HG03565 (cell line): ENCODE results near the gene HIPK1.

Experiments
- ATAC-seq: cut with Tn5 transposase; IDR thresholded peaks from one replicate; pipeline ENCODE4 v1.9.1; 2021; ENCODE audit warnings: mild to moderate bottlenecking, moderate library complexity; ENCODE audit not compliant: unreplicated experiment

The HIPK1 gene

DNA sequence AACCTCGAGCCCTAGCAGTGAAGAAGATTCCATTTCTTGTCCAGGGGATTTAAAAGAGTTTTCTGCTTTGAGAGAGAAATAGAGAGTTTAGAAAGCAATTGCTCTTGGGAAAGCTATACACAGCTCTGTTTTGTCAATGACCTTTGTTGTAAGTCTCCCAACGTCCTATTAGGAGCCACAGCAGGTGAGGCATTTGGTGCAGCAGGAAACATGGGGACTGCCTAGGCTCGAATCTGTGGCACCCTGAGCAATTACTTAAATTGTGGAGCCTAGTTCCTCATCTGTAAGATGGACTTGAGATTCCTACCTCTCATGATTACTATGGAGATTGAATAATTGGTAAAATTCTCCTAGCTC lies 15.8 kb upstream of the HIPK1 start:
- no peak for ATAC-seq

DNA sequence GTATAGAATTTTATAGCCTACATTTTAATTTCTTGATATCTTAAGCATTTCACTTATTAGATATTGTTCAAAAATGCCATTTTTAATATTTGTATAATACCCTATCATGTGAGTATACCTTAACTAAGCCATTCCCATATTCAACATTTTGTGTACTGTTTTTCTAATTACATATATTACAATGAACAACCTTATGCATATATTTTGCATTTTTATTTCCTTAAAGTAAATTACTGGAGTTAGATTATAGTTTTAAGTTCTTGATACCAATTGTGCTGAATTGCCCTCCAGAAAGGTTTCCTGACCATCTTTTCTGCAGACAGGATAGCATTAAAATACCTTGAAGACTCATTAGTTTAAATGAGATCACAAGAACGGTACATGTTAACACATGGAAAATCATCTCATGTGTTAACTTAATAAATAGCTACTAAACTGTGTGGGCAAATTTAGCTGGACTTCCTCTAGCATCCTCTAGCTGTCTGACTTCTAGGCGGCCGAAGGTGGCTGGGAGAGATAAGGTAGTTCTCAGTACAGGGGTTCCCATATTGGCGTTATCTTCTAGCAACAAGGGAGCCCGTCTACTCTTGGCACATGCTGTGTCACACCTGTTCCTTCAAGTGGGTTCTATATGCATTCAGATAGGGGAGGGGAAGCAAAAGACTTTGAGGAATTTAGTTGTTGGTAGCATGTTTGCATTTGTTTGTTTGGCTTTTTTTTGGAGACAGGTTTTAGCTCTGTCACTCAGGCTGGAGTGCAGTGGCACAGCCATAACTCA lies 15.0 kb upstream of the HIPK1 start:
- ATAC-seq, result no peak

DNA sequence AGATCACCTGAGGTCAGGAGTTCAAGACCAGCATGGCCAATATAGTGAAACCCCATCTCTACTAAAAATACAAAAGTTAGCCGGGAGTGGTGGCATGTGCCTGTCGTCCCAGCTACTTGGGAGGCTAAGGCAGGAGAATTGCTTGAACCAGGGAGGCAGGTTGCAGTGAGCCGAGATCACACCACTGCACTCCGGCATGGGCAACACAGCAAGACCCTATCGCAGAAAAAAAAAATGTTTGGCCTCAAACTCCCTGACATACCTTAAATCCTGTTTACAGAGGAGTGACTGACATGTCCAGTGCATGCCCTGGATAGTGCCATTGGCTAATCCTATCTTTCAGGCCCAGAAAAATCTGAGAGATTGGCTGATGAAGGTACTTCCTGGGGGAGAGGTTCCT lies 12.2 kb upstream of the HIPK1 start:
- no peak for ATAC-seq

DNA sequence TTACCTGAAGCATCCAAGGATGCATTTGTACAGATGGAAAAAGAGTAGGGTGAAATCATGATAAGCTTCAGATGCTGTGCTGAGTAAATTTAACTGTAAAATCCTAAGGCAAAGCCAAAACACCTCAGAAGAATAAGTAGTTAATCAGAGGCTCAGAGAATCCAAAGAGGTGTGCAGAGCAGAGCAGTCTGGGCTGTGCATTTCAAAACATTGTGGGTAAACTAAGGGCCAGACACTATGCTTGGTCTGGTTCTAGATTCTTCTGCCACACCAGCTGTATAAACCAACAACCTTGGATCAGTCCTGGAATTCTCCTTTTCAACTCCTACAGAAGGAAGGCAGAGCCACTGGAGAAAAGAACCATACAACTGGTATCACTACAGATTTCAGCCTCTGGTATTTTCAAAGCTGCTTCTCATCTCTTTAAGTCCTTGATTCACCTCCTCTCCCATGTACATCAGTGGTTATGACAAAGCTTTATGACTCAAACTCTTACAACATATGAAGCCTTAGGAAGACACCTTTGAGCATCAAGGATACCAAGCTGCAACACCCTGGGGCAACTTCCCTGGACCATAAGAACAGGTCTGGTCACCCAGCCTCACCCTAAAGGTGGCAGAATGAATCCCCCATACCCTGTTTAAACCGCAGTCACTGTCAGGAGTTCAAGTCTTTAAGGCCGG lies 11.6 kb upstream of the HIPK1 start:
- ATAC-seq, result no peak

DNA sequence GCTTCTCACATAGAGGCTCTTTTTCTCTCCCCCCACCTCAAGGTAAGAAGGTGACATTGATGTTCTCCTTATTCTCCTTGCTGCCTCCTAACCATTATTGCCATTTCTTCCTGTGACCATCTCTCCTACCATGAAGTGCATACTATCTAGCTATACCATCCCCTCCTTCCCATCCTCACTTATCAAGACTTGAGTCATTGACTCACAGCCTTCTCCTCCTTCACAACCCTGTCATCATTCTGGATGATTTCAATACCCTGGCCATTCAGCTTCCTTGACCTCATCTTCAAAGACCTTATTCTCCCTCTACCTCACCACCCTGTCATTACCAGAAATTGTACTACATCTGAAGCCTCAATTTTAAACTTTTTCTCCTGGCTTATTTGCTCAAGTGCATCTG lies 10.9 kb upstream of the HIPK1 start:
- ATAC-seq, result no peak

DNA sequence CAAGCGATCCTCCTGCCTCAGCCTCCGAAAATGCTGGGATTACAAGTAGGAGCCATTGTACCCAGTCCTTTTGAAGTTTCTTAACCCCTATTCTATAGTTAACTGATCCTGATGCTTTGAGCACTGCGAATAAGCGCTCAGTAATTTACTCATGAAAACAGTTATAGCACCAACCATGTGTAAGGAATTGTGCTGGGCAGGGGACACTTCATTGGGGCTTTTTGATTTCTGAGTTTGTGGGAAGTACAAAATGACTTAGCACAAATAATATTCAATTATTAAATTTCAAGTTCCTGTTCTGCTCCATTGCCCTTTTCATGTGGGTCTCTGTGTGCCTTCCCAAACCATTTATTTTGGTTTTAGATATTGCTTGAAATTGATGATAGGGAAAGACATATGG lies 6.2 kb upstream of the HIPK1 start:
- ATAC-seq, result no peak

DNA sequence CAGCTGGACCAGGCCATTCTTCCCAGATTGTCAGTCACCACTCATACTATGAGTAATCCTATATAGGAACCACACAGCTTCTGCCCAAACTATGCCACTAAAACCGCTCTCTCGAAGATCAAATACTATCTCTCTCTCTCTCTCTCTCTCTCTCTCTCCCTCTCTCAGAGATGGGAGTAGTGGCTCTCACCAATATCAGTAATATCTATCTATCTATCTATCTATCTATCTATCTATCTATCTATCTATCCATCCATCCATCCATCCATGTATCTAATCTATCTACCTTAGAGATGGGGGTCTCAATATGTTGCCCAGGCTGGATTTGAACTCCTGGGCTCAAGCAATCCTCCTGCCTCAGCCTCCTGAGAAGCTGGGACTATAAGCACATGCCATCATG lies 4.7 kb upstream of the HIPK1 start:
- ATAC-seq, result no peak

DNA sequence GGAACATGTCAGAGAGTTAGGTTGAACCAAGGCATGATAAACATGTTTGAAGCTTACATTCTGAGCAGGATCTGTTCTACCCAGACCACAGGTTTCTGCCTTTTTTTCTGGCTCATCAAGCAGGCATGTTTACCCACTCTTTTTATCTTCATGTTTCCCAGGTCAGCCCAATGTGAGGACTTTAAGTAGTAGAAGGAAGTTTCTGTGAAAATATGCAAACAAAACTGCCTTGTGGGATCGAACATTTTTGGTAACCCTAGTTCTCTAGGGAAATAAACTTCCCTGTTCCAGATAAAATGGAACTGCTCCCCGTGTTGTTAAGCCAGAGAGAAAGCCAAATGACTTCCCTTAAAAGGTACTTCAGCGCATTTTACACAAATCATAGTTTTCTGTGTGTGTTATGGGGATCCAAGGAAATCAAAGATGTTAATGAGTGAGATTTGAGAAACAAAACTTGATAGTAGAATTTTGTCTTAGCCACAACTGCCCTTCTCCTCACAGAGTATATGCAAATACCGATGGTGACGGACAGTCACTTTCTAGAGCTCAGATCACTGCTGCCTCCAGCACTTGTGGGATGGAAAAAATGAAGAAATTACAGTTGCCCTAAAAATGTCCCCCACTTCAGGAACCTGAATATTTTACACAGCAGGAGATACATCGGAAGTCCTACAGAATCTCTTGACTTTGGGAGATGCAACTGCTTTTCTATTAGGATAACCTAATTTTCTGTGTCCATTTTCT lies 765 bp upstream of the HIPK1 start:
- peak; percentile 28 for ATAC-seq

DNA sequence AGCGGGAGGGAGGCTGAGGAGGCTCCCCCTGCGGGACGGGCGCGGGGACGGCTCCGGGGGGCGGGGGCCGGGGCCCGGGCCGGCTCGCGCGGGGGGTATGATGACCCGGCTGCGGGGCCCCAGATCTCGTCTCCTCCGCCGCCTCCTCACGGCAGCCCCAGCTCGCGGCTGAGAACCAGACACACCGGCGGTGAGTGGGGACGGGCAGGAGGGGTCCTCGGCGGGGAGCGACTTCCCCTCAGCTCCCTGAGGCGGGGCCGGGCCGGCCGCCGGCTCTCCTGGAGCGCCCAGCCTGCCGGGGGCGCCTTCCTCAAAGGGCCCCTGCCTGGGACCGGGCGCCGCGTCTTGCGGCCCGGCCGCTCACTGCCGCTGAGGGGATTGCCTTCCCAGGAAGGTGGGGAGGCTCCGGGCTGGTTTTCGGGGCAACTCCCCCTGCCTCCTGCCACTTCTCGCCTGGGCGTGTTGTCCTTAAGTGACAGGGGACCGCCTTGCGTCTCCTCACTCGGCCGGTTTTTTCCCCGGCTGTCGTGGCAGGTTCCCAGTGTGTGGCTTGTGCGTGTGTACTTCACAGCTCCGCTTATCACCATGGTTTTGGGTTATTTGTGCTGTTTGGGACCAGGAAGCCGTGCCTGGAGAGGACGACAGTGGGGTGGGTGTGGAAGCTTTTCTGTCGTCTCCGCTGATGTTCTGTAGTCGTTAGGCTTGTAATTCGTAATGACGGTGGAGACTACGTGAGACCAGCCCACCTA lies 800 bp downstream of the HIPK1 start:
- ATAC-seq, result peak; percentile 15

DNA sequence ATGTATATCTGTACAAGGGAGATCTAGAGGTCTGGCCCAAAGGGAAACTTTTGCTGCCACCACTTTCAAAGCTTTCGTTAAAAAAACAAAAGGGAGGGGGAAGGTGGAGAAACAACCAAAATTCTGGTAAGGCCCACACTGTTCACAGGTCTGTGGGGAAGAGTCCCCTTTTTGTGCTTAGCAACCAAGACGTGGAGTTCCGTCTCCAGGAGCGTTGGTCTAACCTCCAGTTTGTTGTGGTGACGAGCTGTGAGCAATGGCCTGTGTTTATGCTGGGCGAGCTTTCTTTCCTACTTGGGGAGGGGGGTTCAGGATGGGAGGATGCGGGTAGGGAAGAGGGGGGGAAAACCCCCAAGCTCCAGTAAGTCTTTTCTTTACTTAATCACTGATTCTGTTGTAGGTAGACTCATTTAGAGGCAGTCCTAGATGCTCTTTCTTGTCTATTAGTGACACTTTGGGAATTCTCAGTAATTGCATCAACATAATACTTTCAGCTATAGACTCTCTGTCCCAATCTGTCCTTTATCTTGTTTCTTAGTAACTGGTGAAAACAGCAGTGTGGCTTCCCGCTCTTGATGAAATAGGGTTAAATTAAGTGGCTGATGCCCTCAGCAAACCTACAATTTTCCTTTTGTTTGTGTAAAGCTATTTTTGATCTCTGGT lies 1.5 kb downstream of the HIPK1 start:
- peak; percentile 12 for ATAC-seq

DNA sequence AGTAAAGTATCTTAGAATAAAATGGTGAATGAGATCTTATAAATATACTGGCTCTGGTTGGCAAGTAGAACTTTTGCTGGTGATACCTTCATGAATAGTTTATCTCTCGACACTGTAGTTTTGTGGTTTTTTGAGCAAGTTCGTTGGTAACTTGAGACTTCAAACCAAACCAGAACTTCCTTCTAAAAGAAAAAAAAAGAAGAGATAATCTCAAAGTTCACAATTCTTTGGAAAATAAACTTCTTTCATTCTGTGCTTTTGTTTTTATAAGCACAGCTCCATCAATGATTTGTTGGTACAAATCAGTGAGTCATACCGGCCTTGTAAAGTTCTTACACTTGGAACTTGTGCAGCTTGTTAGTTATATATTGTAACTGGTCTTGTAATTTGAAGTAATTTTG lies 2.3 kb downstream of the HIPK1 start:
- ATAC-seq, result no peak

DNA sequence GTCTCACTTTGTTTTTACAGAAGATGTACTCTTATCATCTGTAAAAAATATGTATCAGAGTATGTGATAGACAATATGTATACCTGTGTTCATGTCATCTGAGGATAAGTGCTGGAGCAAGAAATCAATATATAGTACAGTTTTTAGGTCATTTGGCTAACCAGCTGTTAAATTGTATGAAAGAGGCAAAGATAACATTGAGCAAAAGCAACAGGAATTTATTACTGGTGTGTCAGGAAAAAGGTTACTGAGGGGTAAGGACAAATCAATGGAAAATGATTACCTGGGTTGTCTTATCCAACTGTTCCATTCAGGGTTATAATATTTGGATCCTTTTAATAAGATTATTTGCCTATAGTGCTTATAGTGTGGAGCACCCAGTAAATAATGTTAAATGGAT lies 4.9 kb downstream of the HIPK1 start:
- ATAC-seq, result no peak

DNA sequence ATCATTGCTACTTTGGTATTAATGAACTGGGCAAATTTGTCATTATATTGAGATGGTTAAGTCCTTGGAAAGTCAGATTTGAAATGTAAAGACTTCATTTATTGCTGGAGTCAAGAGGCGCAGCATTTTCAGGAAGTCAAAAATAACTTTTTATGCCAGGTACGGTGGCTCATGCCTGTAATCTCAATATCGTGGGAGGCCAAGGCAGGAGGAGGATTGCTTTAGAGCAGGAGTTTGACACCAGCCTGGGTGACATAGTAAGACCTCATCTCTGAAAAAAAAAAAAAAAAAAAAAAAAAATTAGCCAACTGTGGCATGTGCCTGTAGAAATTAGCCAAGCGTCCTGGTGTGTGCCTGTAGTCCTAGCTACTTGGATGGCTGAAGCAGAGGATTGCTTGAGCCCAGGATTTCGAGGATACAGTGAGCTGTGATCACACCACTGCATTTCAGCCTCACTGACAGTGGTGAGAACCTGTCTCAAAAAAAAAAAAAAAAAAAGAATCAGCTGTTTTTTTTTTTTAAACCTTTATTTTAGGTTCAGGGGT lies 5.5 kb downstream of the HIPK1 start:
- ATAC-seq, result no peak

DNA sequence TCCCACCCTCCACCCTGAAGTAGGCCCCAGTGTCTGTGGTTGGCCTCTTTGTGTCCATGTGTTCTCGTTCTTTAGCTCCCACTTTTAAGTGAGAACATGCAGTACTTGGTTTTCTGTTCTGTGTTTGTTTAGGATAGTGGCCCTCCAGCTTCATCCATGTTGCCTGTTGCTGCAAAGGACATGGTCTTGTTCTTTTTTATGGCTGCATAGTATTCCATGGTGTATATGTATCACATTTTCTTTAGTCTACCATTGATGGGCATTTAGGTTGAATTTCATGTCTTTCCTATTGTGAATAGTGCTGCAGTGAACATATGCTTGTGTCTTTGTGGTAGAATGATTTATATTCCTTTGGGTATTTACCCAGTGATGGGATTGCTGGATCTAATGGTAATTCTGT lies 6.1 kb downstream of the HIPK1 start:
- ATAC-seq, result no peak

DNA sequence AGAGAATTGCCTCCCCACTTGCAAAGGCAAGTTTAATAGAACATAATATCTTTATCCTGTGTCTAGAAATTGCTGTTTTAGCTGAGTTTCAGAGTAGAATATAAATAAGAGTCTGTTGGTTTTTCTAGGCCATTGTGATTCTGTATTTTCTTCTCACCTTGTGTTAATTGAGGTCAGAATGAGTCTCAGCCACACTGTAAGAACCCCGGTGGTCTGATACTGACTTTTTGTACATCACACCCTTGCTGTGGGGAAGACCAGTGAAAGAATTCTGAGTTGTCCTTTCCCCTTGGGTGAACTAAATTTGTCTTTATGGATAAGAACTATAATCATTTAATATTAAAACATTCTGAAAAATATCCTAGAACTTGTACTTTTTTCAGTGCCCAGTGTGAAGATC lies 6.8 kb downstream of the HIPK1 start:
- ATAC-seq, result no peak

DNA sequence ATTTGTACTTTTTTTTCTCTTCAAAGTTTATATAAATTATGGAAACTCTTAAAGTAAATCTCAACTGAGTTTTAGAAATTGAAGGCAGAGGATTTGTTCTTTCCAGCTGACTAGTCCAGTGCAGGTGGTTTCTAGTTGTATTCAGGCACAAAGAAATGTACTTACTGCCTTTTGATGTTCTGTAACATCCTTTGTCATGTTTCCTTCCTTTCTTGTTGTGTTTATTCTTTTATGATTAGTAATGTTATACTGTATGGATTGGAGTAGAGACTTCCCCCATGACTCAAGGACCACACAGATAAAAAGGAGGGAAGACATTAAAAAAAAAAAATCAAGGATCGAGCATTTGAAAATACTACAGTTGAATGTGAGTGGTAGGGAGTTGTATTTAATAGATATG lies 8.0 kb downstream of the HIPK1 start:
- no peak for ATAC-seq

DNA sequence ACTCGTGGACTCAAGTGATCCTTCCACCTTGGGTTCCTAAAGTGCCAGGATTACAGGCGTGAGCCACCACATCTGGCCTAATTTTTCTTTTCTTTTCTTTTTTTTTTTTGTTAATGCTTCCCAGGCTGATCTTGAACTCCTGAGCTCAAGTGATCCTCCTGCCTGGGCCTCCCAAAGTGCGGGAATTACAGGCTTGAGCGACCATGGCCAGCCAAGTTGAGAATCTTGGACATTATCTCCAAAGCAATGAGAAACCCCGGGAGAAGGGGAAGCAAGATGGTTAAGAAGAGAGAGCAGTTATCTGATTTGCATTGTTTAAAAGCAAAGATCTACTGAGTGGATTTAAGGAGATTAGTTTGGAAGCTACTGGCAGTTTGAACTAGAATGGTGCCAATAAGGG lies 9.1 kb downstream of the HIPK1 start:
- no peak for ATAC-seq

DNA sequence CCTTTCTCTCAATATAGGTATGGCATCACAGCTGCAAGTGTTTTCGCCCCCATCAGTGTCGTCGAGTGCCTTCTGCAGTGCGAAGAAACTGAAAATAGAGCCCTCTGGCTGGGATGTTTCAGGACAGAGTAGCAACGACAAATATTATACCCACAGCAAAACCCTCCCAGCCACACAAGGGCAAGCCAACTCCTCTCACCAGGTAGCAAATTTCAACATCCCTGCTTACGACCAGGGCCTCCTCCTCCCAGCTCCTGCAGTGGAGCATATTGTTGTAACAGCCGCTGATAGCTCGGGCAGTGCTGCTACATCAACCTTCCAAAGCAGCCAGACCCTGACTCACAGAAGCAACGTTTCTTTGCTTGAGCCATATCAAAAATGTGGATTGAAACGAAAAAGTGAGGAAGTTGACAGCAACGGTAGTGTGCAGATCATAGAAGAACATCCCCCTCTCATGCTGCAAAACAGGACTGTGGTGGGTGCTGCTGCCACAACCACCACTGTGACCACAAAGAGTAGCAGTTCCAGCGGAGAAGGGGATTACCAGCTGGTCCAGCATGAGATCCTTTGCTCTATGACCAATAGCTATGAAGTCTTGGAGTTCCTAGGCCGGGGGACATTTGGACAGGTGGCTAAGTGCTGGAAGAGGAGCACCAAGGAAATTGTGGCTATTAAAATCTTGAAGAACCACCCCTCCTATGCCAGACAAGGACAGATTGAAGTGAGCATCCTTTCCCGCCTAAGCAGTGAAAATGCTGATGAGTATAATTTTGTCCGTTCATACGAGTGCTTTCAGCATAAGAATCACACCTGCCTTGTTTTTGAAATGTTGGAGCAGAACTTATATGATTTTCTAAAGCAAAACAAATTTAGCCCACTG lies 11.5 kb downstream of the HIPK1 start:
- no peak for ATAC-seq

DNA sequence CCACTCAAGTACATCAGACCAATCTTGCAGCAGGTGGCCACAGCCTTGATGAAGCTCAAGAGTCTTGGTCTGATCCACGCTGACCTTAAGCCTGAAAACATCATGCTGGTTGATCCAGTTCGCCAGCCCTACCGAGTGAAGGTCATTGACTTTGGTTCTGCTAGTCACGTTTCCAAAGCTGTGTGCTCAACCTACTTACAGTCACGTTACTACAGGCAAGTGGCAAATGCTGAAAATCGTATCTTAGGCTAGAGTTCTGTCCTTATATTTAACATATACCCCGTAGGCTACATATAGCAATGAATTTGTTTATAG lies 12.1 kb downstream of the HIPK1 start:
- ATAC-seq, result no peak

DNA sequence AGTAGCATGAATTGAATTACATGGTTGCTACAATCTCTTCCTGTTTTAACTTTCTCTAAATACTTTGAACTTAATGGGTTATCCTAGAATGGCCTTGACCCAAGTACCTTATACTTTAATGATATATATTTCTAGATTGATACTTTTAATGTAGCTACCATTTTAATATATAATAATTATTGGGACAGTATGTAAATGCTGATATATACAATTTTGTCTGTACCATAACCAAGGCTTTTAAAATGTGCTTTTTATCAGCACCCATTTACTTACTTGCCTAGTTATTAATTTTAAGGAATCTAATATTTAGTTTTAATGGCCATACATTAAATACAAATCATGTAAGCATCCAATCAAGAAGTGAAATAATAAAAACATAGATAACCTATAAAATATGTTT lies 13.4 kb downstream of the HIPK1 start:
- no peak for ATAC-seq
